ENCODE measurements around the gene BEGAIN. TPM values are rescaled to one million over a fixed set of nuclear protein-coding genes. Genes with fewer than 3 reads are reported as not detected.

Gene BEGAIN
- 1.9 TPM for total RNA-seq
- long read RNA-seq, partial matches to known transcripts, result 0 of 4 reads
- long read RNA-seq, other reads (novel, unspliced or antisense), result 4 of 4 reads

- peak within 1 kb of the TSS; percentile 67 for H3K4me3 ChIP-seq
- intact Hi-C loops (cut with micrococcal nuclease), result no loop called here
- H3K36me3 ChIP-seq, result no peaks in the 10 kb centered on the region
- peak; percentile 8 for DNase-seq
- no peak within 1 kb of the TSS for H3K27ac ChIP-seq (replicated peaks)
- no peaks in the 10 kb centered on the region for H3K9me3 ChIP-seq (replicated peaks)
- H3K4me1 ChIP-seq, result peaks cover 19% of the 10 kb centered on the region
- no peak for TF ChIP-seq CTCF (IDR thresholded peaks at IDR 0.05; ENCODE audit: borderline replicate concordance)
- peaks cover 79% of the 10 kb centered on the region for H3K27me3 ChIP-seq (ENCODE audit: low read depth)
Observed at GRCh38 chr14:100587086-100587762, at the start of gene BEGAIN. BEGAIN (minus strand) TSS chr14:100587417; CDS start chr14:100587290, 127 bp downstream.

GRCh38 chr14:100636559-100636958 is 49.3 kb upstream of the BEGAIN start:
- Histone ChIP-seq H3K4me3 (no peak overlapping the region), H3K4me1 (no peaks in the 10 kb centered on the region), H3K36me3 (no peaks in the 10 kb centered on the region), H3K27me3 (ENCODE audit: low read depth) (peaks cover 62% of the 10 kb centered on the region), H3K27ac (replicated peaks) (no peak overlapping the region), H3K9me3 (replicated peaks) (no peaks in the 10 kb centered on the region)
- TF ChIP-seq CTCF (IDR thresholded peaks at IDR 0.05; ENCODE audit: borderline replicate concordance), result no peak
- intact Hi-C loops (cut with micrococcal nuclease), result no loop called here
- no peak for DNase-seq

- no peak overlapping the region for H3K4me3 ChIP-seq
- intact Hi-C loops (cut with micrococcal nuclease), result no loop called here
- no peak for TF ChIP-seq CTCF (IDR thresholded peaks at IDR 0.05; ENCODE audit: borderline replicate concordance)
Observed at GRCh38 chr14:100634026-100634425, 46.8 kb upstream of the BEGAIN start.

GRCh38 chr14:100633406-100633805 is 46.2 kb upstream of the BEGAIN start:
- no peak for TF ChIP-seq CTCF (IDR thresholded peaks at IDR 0.05; ENCODE audit: borderline replicate concordance)
- Histone ChIP-seq H3K27me3 (ENCODE audit: low read depth) (peaks cover 75% of the 10 kb centered on the region), H3K4me3 (no peak overlapping the region), H3K9me3 (replicated peaks) (no peaks in the 10 kb centered on the region), H3K36me3 (no peaks in the 10 kb centered on the region), H3K4me1 (no peaks in the 10 kb centered on the region), H3K27ac (replicated peaks) (no peak overlapping the region)
- intact Hi-C loops (cut with micrococcal nuclease), result no loop called here
- DNase-seq, result no peak

More at GRCh38 chr14:100634026-100634425, 46.8 kb upstream of the BEGAIN start:
- no peak for DNase-seq
- H3K27me3 ChIP-seq (ENCODE audit: low read depth), result peaks cover 69% of the 10 kb centered on the region
- H3K9me3 ChIP-seq (replicated peaks), result no peaks in the 10 kb centered on the region
- H3K36me3 ChIP-seq, result no peaks in the 10 kb centered on the region
- H3K4me1 ChIP-seq, result no peaks in the 10 kb centered on the region
- H3K27ac ChIP-seq (replicated peaks), result no peak overlapping the region

- intact Hi-C loops (cut with micrococcal nuclease), result no loop called here
- TF ChIP-seq CTCF (IDR thresholded peaks at IDR 0.05; ENCODE audit: borderline replicate concordance), result no peak
- Histone ChIP-seq H3K36me3 (no peaks in the 10 kb centered on the region), H3K27me3 (ENCODE audit: low read depth) (peaks cover 84% of the 10 kb centered on the region), H3K4me3 (no peak overlapping the region), H3K27ac (replicated peaks) (no peak overlapping the region), H3K4me1 (no peaks in the 10 kb centered on the region), H3K9me3 (replicated peaks) (peaks cover 26% of the 10 kb centered on the region)
- DNase-seq, result no peak
Observed at GRCh38 chr14:100629696-100630095, 42.5 kb upstream of the BEGAIN start.

All from left ventricle myocardium inferior (tissue), 1 donor.